BE2C (cell line): ENCODE results near the gene PDLIM3.

Experiments used
- DNase-seq: peaks from one replicate; pipeline ENCODE4 v3.0.0-alpha.2; 2020
- H3K27me3 ChIP-seq: fragments of 250-450 bp; sonication (Bioruptor Pico); 2 replicates; pipeline ENCODE4 v1.5.1; 2020; ENCODE audit warnings: mild to moderate bottlenecking
- H3K36me3 ChIP-seq: fragments of 250-450 bp; sonication (Bioruptor Pico); 2 replicates; pipeline ENCODE4 v1.5.1; 2020; ENCODE audit warnings: mild to moderate bottlenecking
- H3K4me1 ChIP-seq: fragments of 250-450 bp; sonication (Bioruptor Pico); 2 replicates; pipeline ENCODE4 v1.5.1; 2020
- H3K4me3 ChIP-seq: 2 replicates; pipeline ENCODE4 v1.5.1; 2011; ENCODE audit warnings: low read depth, low read length
- H3K9me3 ChIP-seq: fragments of 250-450 bp; sonication (Bioruptor Pico); 2 replicates; pipeline ENCODE4 v1.5.1; 2020
- TF ChIP-seq, protein P1 (sequence below): IDR thresholded peaks from 2 replicates; pipeline ENCODE4 v1.5.1; 2012; ENCODE audit warnings: mild to moderate bottlenecking, low read depth, low read length

PDLIM3 gene

DNA sequence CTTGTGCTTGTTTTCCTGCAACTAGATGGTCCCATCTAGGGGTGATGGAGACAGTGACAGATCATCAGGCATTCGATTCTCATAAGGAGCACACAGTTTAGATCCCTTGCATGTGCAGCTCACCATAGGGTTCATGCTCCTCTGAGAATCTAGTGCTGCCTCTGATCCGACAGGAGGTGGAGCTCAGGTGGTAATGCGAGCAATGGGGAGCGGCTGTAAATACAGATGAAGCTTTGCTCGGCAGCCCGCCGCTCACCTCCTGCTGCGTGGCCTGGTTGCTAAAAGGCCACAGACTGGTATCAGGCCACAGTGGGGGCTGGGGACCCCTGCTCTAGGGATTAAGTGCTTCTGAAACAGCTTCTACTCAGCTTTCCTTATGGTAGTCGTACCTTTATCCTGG, 35.3 kb downstream of the PDLIM3 start:
- TF ChIP-seq, protein P1, sequence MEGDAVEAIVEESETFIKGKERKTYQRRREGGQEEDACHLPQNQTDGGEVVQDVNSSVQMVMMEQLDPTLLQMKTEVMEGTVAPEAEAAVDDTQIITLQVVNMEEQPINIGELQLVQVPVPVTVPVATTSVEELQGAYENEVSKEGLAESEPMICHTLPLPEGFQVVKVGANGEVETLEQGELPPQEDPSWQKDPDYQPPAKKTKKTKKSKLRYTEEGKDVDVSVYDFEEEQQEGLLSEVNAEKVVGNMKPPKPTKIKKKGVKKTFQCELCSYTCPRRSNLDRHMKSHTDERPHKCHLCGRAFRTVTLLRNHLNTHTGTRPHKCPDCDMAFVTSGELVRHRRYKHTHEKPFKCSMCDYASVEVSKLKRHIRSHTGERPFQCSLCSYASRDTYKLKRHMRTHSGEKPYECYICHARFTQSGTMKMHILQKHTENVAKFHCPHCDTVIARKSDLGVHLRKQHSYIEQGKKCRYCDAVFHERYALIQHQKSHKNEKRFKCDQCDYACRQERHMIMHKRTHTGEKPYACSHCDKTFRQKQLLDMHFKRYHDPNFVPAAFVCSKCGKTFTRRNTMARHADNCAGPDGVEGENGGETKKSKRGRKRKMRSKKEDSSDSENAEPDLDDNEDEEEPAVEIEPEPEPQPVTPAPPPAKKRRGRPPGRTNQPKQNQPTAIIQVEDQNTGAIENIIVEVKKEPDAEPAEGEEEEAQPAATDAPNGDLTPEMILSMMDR, result no peak
- H3K4me1 ChIP-seq, result no peaks in the 10 kb centered on the region
- no peak for DNase-seq
- H3K4me3 ChIP-seq, result no peak overlapping the region
- no peaks in the 10 kb centered on the region for H3K36me3 ChIP-seq
- no peaks in the 10 kb centered on the region for H3K27me3 ChIP-seq
- H3K9me3 ChIP-seq, result no peaks in the 10 kb centered on the region

DNA sequence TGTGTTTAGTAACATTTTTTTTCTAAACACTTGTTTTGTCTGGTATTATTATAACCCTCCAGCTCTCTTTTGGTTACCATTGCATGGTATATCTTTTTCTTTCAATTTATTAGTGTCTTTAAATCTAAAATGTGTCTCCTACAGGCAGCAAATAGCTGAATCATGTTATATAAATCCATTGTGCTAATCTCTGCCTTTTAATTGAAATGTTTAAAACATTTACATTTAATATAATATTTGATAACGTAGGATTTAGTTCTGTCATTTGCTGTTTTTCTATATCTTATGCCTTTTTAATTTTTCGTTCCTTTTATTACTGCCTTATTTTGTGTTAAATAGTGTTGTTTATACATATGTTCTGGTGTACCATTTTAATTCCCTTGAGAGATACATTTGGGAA, 46.7 kb downstream of the PDLIM3 start:
- Histone ChIP-seq H3K9me3 (0 out of 2 replicates have a peak, but pooled peaks cover 6% of the 10 kb centered on the region), H3K4me1 (no peaks in the 10 kb centered on the region), H3K4me3 (no peak overlapping the region), H3K36me3 (no peaks in the 10 kb centered on the region), H3K27me3 (no peaks in the 10 kb centered on the region)
- no peak for DNase-seq
- TF ChIP-seq, protein P1, result no peak

DNA sequence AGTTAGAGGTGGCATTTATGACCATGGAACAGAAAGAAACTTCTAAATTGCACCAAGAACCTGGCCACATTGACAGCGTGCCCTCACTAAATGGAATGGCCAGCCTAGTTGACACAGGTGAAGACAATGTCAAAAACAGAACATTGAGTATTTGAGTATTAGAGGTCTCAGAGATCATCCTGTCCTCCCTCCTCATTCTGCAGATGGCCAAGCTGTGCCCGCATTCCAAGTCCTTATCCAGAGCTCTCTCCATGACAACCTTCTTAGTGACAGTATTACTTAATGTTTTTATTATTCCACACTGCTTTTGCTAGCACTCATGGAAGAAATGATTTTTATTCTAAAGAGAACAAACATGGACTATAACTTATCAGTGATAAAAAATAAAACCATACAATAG, 53.9 kb downstream of the PDLIM3 start:
- DNase-seq, result no peak
- Histone ChIP-seq H3K9me3 (no peaks in the 10 kb centered on the region), H3K4me1 (no peaks in the 10 kb centered on the region), H3K36me3 (no peaks in the 10 kb centered on the region), H3K27me3 (no peaks in the 10 kb centered on the region), H3K4me3 (no peak overlapping the region)
- TF ChIP-seq, protein P1, result no peak

DNA sequence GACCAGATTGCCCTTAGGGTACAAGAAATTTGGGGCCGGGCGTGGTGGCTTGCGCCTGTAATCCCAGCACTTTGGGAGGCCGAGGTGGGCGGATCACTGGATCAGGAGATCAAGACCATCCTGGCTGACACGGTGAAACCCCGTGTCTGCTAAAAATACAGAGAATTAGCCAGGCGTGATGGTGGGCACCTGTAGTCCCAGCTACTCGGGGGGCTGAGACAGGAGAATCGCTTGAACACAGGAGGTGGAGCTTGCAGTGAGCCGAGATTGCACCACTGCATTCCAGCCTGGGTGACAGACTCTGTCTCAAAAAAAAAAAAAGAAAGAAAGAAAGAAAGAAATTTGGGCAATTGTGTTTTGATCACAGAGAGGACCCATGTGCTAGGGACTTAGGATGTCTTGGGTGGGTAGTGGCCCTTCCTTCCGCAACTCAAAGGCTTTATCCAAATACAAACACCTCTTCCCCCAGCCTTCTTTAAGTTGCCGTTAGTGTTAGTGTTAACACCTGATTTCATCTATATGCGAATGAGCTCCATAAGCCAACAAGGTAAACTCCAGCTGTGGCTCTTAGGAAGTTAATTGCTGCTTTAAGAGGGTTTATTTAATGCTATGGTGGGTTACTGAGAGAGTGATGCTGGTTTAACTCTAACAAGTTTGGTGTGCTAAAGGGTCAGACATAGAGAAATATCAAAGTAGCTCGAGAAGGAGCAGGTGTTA, 55.1 kb downstream of the PDLIM3 start:
- DNase-seq, result no peak
- Histone ChIP-seq H3K36me3 (no peaks in the 10 kb centered on the region), H3K4me1 (no peaks in the 10 kb centered on the region), H3K9me3 (no peaks in the 10 kb centered on the region), H3K4me3 (no peak overlapping the region), H3K27me3 (no peaks in the 10 kb centered on the region)
- TF ChIP-seq, protein P1, result no peak

DNA sequence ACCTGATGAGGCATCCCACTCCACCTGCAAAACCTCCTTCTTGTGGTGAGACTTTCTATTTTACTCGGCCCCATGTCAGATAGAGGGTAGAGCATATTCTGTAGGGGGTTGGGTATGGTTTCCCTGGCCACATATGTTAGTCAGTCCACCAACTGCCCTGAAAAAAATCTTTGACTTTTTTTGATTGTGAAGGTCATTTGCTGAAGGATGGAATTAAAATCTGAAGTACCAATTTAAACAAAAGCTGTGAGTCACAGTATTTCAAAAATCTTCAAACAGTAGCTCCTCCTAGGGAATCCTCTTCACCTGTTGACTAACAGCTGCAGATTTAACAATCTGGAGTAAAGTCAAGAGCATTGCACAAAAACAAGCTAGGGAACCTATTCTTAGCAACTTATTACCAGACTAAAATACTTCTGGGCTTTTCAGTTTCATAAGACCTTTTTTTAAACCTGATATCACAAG, 55.8 kb downstream of the PDLIM3 start:
- no peaks in the 10 kb centered on the region for H3K4me1 ChIP-seq
- no peaks in the 10 kb centered on the region for H3K36me3 ChIP-seq
- no peaks in the 10 kb centered on the region for H3K9me3 ChIP-seq
- TF ChIP-seq, protein P1, result no peak
- H3K27me3 ChIP-seq, result no peaks in the 10 kb centered on the region
- H3K4me3 ChIP-seq, result no peak overlapping the region
- DNase-seq, result no peak

DNA sequence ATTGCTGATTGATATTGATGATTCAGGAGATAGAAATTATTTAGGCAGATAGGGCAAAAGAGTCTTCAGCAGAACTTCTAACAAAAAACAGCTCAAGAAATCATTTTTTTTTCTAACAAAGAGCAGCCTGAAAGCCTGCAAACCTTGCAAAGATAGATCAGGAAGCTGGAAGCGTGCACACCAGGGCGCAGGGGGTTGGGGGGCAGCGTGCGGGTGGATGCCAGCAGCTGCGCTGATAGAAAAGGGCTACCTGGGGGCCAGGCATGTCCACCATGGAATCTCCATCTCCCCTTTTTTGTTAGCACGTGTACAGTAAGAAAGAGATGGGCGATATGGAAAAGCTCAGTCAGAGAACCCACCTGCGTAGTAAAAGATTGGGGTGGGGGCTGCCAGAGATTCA, 62.1 kb downstream of the PDLIM3 start:
- Histone ChIP-seq H3K4me1 (peaks cover 3% of the 10 kb centered on the region; the same call in 1 of the 2 replicates), H3K9me3 (no peaks in the 10 kb centered on the region), H3K36me3 (no peaks in the 10 kb centered on the region), H3K4me3 (no peak overlapping the region), H3K27me3 (peaks cover 20% of the 10 kb centered on the region)
- no peak for DNase-seq
- TF ChIP-seq, protein P1, result no peak
